H9 (cell line): Measurements from ENCODE around the gene NTSR1. TPM values are rescaled to one million over a fixed set of nuclear protein-coding genes. Genes with fewer than 3 reads are reported as not detected.

Experiments used
- DNase-seq: peaks from one replicate; pipeline ENCODE4 v3.0.0-alpha.2; 2017
- H2AFZ ChIP-seq: one replicate; pipeline ENCODE4 v1.6.1; 2013; ENCODE audit warnings: mild to moderate bottlenecking, low read length, control low read depth, moderate library complexity
- H2AK5ac ChIP-seq: 2 replicates; pipeline ENCODE4 v1.6.1; 2013; ENCODE audit warnings: low read length, control low read depth, mixed read lengths; ENCODE audit not compliant: insufficient read length
- H2BK120ac ChIP-seq: one replicate; pipeline ENCODE4 v1.6.1; 2013; ENCODE audit warnings: low read depth, mild to moderate bottlenecking, low read length, control low read depth, inconsistent platforms; ENCODE audit not compliant: poor library complexity, severe bottlenecking
- H2BK12ac ChIP-seq: 2 replicates; pipeline ENCODE4 v1.6.1; 2013; ENCODE audit warnings: low read length, control low read depth, mixed read lengths, low read depth; ENCODE audit not compliant: insufficient read length
- H2BK15ac ChIP-seq: 2 replicates; pipeline ENCODE4 v1.6.1; 2013; ENCODE audit warnings: low read depth, low read length, control low read depth
- H2BK20ac ChIP-seq: one replicate; pipeline ENCODE4 v1.6.1; 2013; ENCODE audit warnings: low read depth, mild to moderate bottlenecking, low read length, control low read depth, inconsistent platforms; ENCODE audit not compliant: poor library complexity, severe bottlenecking
- H2BK5ac ChIP-seq: 2 replicates; pipeline ENCODE4 v1.6.1; 2013; ENCODE audit warnings: low read length, control low read depth, mixed read lengths; ENCODE audit not compliant: insufficient read length
- H3K14ac ChIP-seq: 2 replicates; pipeline ENCODE4 v1.6.1; 2013; ENCODE audit warnings: low read length, control low read depth; ENCODE audit not compliant: insufficient read depth
- H3K18ac ChIP-seq: 2 replicates; pipeline ENCODE4 v1.6.1; 2013; ENCODE audit warnings: low read depth, mild to moderate bottlenecking, mixed read lengths, low read length, control low read depth; ENCODE audit not compliant: insufficient read length
- H3K23ac ChIP-seq: 2 replicates; pipeline ENCODE4 v1.6.1; 2013; ENCODE audit warnings: low read length, control low read depth, mixed read lengths, low read depth; ENCODE audit not compliant: insufficient read length
- H3K23me2 ChIP-seq: 2 replicates; pipeline ENCODE4 v1.6.1; 2013; ENCODE audit warnings: low read depth, mild to moderate bottlenecking, mixed read lengths, low read length, control low read depth; ENCODE audit not compliant: insufficient read length, poor library complexity, severe bottlenecking
- H3K27ac ChIP-seq: 2 replicates; pipeline ENCODE4 v1.5.1; 2013; ENCODE audit warnings: low read length, control low read depth, mixed read lengths, low read depth; ENCODE audit not compliant: insufficient read length
- H3K27me3 ChIP-seq: 2 replicates; pipeline ENCODE4 v1.6.1; 2013; ENCODE audit warnings: low read length, control low read depth, inconsistent platforms; ENCODE audit not compliant: insufficient read depth
- H3K4ac ChIP-seq: 2 replicates; pipeline ENCODE4 v1.6.1; 2013; ENCODE audit warnings: low read depth, mild to moderate bottlenecking, control low read depth, inconsistent platforms, low read length, moderate library complexity
- H3K4me1 ChIP-seq: 2 replicates; pipeline ENCODE4 v1.6.1; 2013; ENCODE audit warnings: low read length, control low read depth, inconsistent platforms; ENCODE audit not compliant: insufficient read depth
- H3K4me2 ChIP-seq: 2 replicates; pipeline ENCODE4 v1.6.1; 2013; ENCODE audit warnings: low read length, control low read depth, mixed read lengths; ENCODE audit not compliant: insufficient read length, insufficient read depth
- H3K56ac ChIP-seq: 2 replicates; pipeline ENCODE4 v1.6.1; 2013; ENCODE audit warnings: low read depth, mild to moderate bottlenecking, mixed read lengths, low read length, control low read depth; ENCODE audit not compliant: insufficient read length
- H3K79me1 ChIP-seq: 2 replicates; pipeline ENCODE4 v1.6.1; 2013; ENCODE audit warnings: low read depth, mild to moderate bottlenecking, moderate library complexity, low read length, control low read depth, inconsistent platforms; ENCODE audit not compliant: insufficient read depth, poor library complexity, severe bottlenecking
- H3K79me2 ChIP-seq: 2 replicates; pipeline ENCODE4 v1.6.1; 2013; ENCODE audit warnings: low read length, control low read depth, inconsistent platforms; ENCODE audit not compliant: insufficient read depth
- H3K9ac ChIP-seq: 2 replicates; pipeline ENCODE4 v1.6.1; 2013; ENCODE audit warnings: low read length, control low read depth, mixed read lengths; ENCODE audit not compliant: insufficient read length; ENCODE audit errors: extremely low read depth
- H3K9me3 ChIP-seq: one replicate; pipeline ENCODE4 v1.6.1; 2013; ENCODE audit warnings: low read depth, low read length, inconsistent platforms; ENCODE audit not compliant: control insufficient read depth
- H3T11ph ChIP-seq: one replicate; pipeline ENCODE4 v1.6.1; 2013; ENCODE audit warnings: mild to moderate bottlenecking, low read length, control low read depth, inconsistent platforms
- H4K20me1 ChIP-seq: one replicate; pipeline ENCODE4 v1.6.1; 2013; ENCODE audit not compliant: control insufficient read depth, insufficient read length, insufficient read depth
- H4K5ac ChIP-seq: 2 replicates; pipeline ENCODE4 v1.6.1; 2013; ENCODE audit warnings: low read depth, mild to moderate bottlenecking, mixed read lengths, low read length, control low read depth; ENCODE audit not compliant: insufficient read length
- H4K8ac ChIP-seq: replicated peaks from 2 replicates; pipeline ENCODE4 v1.6.1; 2013; ENCODE audit warnings: low read length, control low read depth, mixed read lengths, low read depth; ENCODE audit not compliant: insufficient read length
- H4K91ac ChIP-seq: 2 replicates; pipeline ENCODE4 v1.6.1; 2013; ENCODE audit warnings: low read depth, mild to moderate bottlenecking, moderate library complexity, mixed read lengths, low read length, control low read depth; ENCODE audit not compliant: insufficient read length
- H3K27ac Mint-ChIP-seq, 3 experiments: 2 replicates in 2 of 3; 3 replicates in 1 of 3; pipeline ENCODE4 v1.8.0; 2020 to 2021; ENCODE audit warnings: mixed read lengths in 3 of 3, mild to moderate bottlenecking in 1 of 3, moderate library complexity in 1 of 3
- H3K27me3 Mint-ChIP-seq: 2 replicates; pipeline ENCODE4 v1.8.0; 2021; ENCODE audit warnings: low read depth, mild to moderate bottlenecking, moderate library complexity, mixed read lengths
- H3K36me3 Mint-ChIP-seq, 3 experiments: 2 replicates in 2 of 3; 3 replicates in 1 of 3; pipeline ENCODE4 v1.8.0; 2020 to 2021; ENCODE audit warnings: low read depth in 3 of 3, mixed read lengths in 3 of 3; ENCODE audit not compliant: insufficient read depth in 1 of 3
- H3K4me1 Mint-ChIP-seq, 2 experiments: 2 replicates each; pipeline ENCODE4 v1.8.0; 2020; ENCODE audit warnings: mixed read lengths in 2 of 2
- H3K4me3 Mint-ChIP-seq, 2 experiments: 2 replicates in 1 of 2; 3 replicates in 1 of 2; pipeline ENCODE4 v1.8.0; 2020 to 2021; ENCODE audit warnings: mild to moderate bottlenecking in 2 of 2, mixed read lengths in 2 of 2, moderate library complexity in 1 of 2
- H3K9me3 Mint-ChIP-seq, 2 experiments: 2 replicates in 1 of 2; 3 replicates in 1 of 2; pipeline ENCODE4 v1.8.0; 2020; ENCODE audit warnings: mild to moderate bottlenecking in 2 of 2, mixed read lengths in 2 of 2, moderate library complexity in 1 of 2
- WGBS: extraction: QIAGEN DNeasy Blood & Tissue Kit; methylation state at CpG from one replicate; pipeline ENCODE4 v1.1.7; 2013; ENCODE audit warnings: missing lambda C conversion rate, low lambda C conversion rate, mixed read lengths; ENCODE audit not compliant: insufficient read length; ENCODE audit errors: extremely low coverage; 5-methylcytosine and 5-hydroxymethylcytosine counted together
- total RNA-seq: library from RNA; stranded (reverse); gene quantifications from 2 replicates; pipeline ENCODE4 v1.2.1, GENCODE V29; 2021
- TF ChIP-seq, protein P1 (sequence below): fragments of 200-600 bp; sonication (generic); conservative IDR thresholded peaks from 3 replicates; pipeline ENCODE4 v1.8.0; 2021; ENCODE audit warnings: antibody characterized with exemption, mild to moderate bottlenecking

NTSR1 gene
- total RNA-seq, 1 experiment from 2014 or later: 0.11 TPM

DNA sequence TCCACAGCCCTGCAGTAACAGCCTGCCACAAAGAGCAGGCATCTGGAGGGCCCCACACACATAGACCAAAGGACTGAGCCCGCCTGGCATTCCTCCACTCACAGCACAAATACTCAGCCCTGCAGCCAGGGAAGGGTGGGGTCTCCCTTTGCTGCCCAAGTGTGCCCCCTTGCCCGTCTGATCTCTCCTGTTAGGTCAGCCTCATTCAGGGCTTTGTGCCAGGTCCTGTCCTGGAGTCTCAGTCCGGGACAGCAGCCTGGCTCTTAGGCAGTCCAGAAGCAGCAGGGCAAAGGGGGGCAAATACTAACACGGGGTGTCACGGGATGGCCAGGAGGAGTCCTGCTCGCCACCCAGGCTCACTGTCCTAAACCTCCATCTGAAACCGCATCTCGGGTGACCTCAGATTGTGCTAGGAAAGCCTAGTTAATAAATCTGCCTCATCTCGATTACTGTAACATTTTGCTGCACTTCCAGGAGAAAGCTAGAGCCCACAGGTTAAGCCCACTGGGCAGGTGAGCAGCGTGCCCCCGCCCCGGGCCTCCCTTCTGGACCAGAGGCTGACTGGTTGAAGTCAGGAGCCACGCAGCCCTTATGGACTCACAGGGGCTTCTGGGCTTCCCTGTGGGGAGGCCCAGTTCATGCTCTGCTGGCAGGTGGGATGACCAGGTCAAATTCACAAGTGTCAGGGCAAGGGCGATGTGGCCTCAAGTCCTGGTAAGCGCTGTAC lies 92.8 kb downstream of the NTSR1 start:
- H4K8ac ChIP-seq: no peak overlapping the region
- no peak for DNase-seq
- peak overlapping the region in 1 of 3 experiments; percentile 70; a peak in 2 of 7 replicates for H3K27ac Mint-ChIP-seq
- no peak overlapping the region for H2BK12ac ChIP-seq
- no peak overlapping the region for H3K56ac ChIP-seq
- no peak overlapping the region for H3K27ac ChIP-seq
- H2BK20ac ChIP-seq: no peak overlapping the region
- H3K4me3 Mint-ChIP-seq: no peak overlapping the region
- H3K9me3 ChIP-seq: no peaks in the 10 kb centered on the region
- no peaks in the 10 kb centered on the region for H3K27me3 ChIP-seq
- H4K20me1 ChIP-seq: no peaks in the 10 kb centered on the region
- no peak overlapping the region for H4K91ac ChIP-seq
- no peak overlapping the region for H2BK15ac ChIP-seq
- peaks cover 15 to 38% (median 34%) of the 10 kb centered on the region in 3 experiments for H3K36me3 Mint-ChIP-seq
- no peaks in the 10 kb centered on the region for H3K4me1 ChIP-seq
- H3K14ac ChIP-seq: no peak overlapping the region
- no peak overlapping the region for H3K4ac ChIP-seq
- no peaks in the 10 kb centered on the region for H3K79me2 ChIP-seq
- H2BK120ac ChIP-seq: no peak overlapping the region
- no peak overlapping the region for H3K9ac ChIP-seq
- H4K5ac ChIP-seq: no peak overlapping the region
- WGBS: no CpG with 5 or more reads among the region's 15 CpGs
- TF ChIP-seq, protein P1, sequence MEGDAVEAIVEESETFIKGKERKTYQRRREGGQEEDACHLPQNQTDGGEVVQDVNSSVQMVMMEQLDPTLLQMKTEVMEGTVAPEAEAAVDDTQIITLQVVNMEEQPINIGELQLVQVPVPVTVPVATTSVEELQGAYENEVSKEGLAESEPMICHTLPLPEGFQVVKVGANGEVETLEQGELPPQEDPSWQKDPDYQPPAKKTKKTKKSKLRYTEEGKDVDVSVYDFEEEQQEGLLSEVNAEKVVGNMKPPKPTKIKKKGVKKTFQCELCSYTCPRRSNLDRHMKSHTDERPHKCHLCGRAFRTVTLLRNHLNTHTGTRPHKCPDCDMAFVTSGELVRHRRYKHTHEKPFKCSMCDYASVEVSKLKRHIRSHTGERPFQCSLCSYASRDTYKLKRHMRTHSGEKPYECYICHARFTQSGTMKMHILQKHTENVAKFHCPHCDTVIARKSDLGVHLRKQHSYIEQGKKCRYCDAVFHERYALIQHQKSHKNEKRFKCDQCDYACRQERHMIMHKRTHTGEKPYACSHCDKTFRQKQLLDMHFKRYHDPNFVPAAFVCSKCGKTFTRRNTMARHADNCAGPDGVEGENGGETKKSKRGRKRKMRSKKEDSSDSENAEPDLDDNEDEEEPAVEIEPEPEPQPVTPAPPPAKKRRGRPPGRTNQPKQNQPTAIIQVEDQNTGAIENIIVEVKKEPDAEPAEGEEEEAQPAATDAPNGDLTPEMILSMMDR: no peak
- no peak overlapping the region for H3T11ph ChIP-seq
- H3K27me3 Mint-ChIP-seq: peaks cover 19% of the 10 kb centered on the region
- H2AK5ac ChIP-seq: no peak overlapping the region
- H3K23me2 ChIP-seq: peaks cover 4% of the 10 kb centered on the region
- H3K4me1 Mint-ChIP-seq: peaks cover 14 to 15% of the 10 kb centered on the region in 2 experiments
- H2AFZ ChIP-seq: no peak overlapping the region
- no peak overlapping the region for H3K18ac ChIP-seq
- H3K23ac ChIP-seq: no peak overlapping the region
- H3K79me1 ChIP-seq: no peaks in the 10 kb centered on the region
- no peaks in the 10 kb centered on the region for H3K9me3 Mint-ChIP-seq
- H3K4me2 ChIP-seq: no peak overlapping the region
- H2BK5ac ChIP-seq: no peak overlapping the region
